ENCODE data around the gene ALG6. TPM values are rescaled to one million over a fixed set of nuclear protein-coding genes. Genes with fewer than 3 reads are reported as not detected.

Gene ALG6
- total and polyA plus RNA-seq, 2 of the 13 experiments (the other 11 are each of a cell fraction or from before 2014, with no cell fraction given) = 6.8 to 8.1 TPM

GRCh38 chr1:63318201-63318979 lies 49.0 kb upstream of the ALG6 start (continued):
- TF ChIP-seq CAMTA2 (CRISPR knock-in tag; IDR thresholded peaks at IDR 0.05; ENCODE audit: borderline replicate concordance) = no peak
- no peak for TF ChIP-seq POLR2A (IDR thresholded peaks at IDR 0.05; ENCODE audit: insufficient read depth in 1 of 2, low read depth in 2 of 2, low read length in 2 of 2)
- no peak for TF ChIP-seq GZF1 (CRISPR knock-in tag; IDR thresholded peaks at IDR 0.05)
- TF ChIP-seq NFYC (CRISPR knock-in tag; IDR thresholded peaks at IDR 0.05) = no peak
- no peak for TF ChIP-seq SNAPC5 (CRISPR knock-in tag; IDR thresholded peaks at IDR 0.05; ENCODE audit: borderline replicate concordance)
- TF ChIP-seq NR2F6 (IDR thresholded peaks at IDR 0.05) = no peak
- no peak for TF ChIP-seq NR2F6 (CRISPR knock-in tag; IDR thresholded peaks at IDR 0.05)
- no peak for TF ChIP-seq HMG20B (CRISPR knock-in tag; conservative IDR thresholded peaks at IDR 0.05)
- TF ChIP-seq PHF8 (CRISPR knock-in tag; IDR thresholded peaks at IDR 0.05) = no peak
- no peak for TF ChIP-seq ZNF746 (CRISPR knock-in tag; IDR thresholded peaks at IDR 0.05)
- no peak for TF ChIP-seq PAXIP1 (CRISPR knock-in tag; conservative IDR thresholded peaks at IDR 0.05)
